ENCODE measurements around the gene ITGA2B. TPM values are rescaled to one million over a fixed set of nuclear protein-coding genes. Genes with fewer than 3 reads are reported as not detected.
A peak's percentile ranks its signal among the peaks of the same experiment; 100 is the strongest.
"Not testable (repeated sequence)": the region's sequence is repeated elsewhere in the genome, so short reads cannot be mapped to it uniquely, and the experiment has no call there.

ITGA2B gene
- total RNA-seq, 3 donors from 2014 or later (not counting 1 experiment from before 2014, with no cell fraction given): 8.8 to 32.9 (median 32.6) TPM

- WGBS (ENCODE audit: insufficient coverage): 100% methylated on average over 2 of the region's 2 CpGs
- Mint-ChIP-seq H3K9me3 (no peaks in the 10 kb centered on the region), H3K4me1 (peaks cover 4 to 16% of the 10 kb centered on the region in 2 donors), H3K27ac (no peak overlapping the region), H3K4me3 (no peak overlapping the region), H3K36me3 (peaks cover 4% of the 10 kb centered on the region), H3K27me3 (ENCODE audit: low read depth in 2 of 2) (no peaks in the 10 kb centered on the region)
- Histone ChIP-seq H3K4me1 (ENCODE audit: control insufficient read depth, insufficient read depth, low read length) (peaks cover 2% of the 10 kb centered on the region), H3K27ac (ENCODE audit: low read length) (no peak overlapping the region), H3K9me3 (ENCODE audit: control insufficient read depth, insufficient read depth, low read length) (no peaks in the 10 kb centered on the region), H3K36me3 (ENCODE audit: control insufficient read depth, insufficient read depth, low read length) (peaks cover 27% of the 10 kb centered on the region), H3K27me3 (ENCODE audit: control insufficient read depth, insufficient read depth, low read length) (no peaks in the 10 kb centered on the region), H3K4me3 (ENCODE audit: low read length) (no peak overlapping the region)
- no peak for ATAC-seq
- intact Hi-C loops (cut with micrococcal nuclease): no loop called here
- no peak for DNase-seq
- TF ChIP-seq, protein P1, sequence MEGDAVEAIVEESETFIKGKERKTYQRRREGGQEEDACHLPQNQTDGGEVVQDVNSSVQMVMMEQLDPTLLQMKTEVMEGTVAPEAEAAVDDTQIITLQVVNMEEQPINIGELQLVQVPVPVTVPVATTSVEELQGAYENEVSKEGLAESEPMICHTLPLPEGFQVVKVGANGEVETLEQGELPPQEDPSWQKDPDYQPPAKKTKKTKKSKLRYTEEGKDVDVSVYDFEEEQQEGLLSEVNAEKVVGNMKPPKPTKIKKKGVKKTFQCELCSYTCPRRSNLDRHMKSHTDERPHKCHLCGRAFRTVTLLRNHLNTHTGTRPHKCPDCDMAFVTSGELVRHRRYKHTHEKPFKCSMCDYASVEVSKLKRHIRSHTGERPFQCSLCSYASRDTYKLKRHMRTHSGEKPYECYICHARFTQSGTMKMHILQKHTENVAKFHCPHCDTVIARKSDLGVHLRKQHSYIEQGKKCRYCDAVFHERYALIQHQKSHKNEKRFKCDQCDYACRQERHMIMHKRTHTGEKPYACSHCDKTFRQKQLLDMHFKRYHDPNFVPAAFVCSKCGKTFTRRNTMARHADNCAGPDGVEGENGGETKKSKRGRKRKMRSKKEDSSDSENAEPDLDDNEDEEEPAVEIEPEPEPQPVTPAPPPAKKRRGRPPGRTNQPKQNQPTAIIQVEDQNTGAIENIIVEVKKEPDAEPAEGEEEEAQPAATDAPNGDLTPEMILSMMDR (IDR thresholded peaks at IDR 0.05): no peak
Observed at GRCh38 chr17:44394833-44395232, 5.4 kb upstream of the ITGA2B start.

DNA sequence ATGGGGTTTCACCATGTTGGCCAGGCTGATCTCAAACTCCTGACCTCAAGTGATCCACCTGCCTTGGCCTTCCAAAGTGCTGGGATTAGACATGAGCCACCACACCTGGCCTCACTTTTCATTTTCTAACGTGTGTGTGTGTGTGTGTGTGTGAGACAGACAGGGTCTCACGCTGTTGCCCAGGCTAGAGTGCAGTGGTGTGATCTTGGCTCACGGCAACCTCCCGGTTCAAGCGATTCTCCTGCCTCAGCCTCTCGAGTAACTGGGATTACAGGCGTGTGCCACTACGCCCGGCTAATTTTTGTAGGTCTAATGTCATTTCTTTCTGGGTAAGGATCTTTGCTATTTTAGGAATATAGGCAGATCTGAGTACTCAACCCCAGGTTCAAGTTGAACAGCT is 4.7 kb upstream of the ITGA2B start:
- WGBS (ENCODE audit: insufficient coverage): 98% methylated on average over 9 of the region's 9 CpGs
- H3K4me1 ChIP-seq (ENCODE audit: control insufficient read depth, insufficient read depth, low read length); intact Hi-C loops (cut with micrococcal nuclease); H3K27me3 ChIP-seq (ENCODE audit: control insufficient read depth, insufficient read depth, low read length); H3K4me3 ChIP-seq (ENCODE audit: low read length); H3K36me3 Mint-ChIP-seq; ATAC-seq; DNase-seq; H3K27ac Mint-ChIP-seq; H3K27me3 Mint-ChIP-seq (ENCODE audit: low read depth in 2 of 2); H3K9me3 ChIP-seq (ENCODE audit: control insufficient read depth, insufficient read depth, low read length); H3K9me3 Mint-ChIP-seq; H3K27ac ChIP-seq (ENCODE audit: low read length); H3K4me3 Mint-ChIP-seq: not testable (repeated sequence)
- H3K36me3 ChIP-seq (ENCODE audit: control insufficient read depth, insufficient read depth, low read length): peaks cover 20% of the 10 kb centered on the region
- H3K4me1 Mint-ChIP-seq: peaks cover 11 to 21% of the 10 kb centered on the region in 2 donors

GRCh38 chr17:44390250-44390870 is 911 bp upstream of the ITGA2B start:
- WGBS (ENCODE audit: insufficient coverage): 71% methylated on average over 10 of the region's 10 CpGs

DNA sequence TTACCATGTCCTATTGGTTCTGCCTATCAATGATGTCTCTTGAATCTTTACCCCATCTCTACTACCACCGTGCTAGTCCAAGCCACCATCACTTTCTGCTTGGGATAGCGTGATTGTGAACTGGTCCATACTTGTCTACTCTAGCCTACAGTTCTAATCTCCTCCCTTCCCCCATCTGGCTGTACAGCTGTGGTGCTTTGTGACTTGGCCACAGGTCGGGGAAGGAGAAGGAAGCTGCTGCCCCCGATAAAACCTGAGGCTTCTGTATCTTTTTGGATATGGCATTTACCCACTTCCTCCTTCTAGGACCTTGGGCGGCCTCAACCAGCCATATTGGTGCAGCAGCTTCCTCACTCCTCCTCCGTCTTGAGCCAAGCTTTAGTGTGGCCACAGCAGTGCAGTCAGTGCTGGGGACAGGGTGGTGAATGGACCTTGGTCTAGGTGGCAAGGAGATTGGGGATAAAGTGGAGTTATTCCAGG is 314 bp upstream of the ITGA2B start:
- Histone ChIP-seq H3K4me3 (ENCODE audit: low read length) (no peak overlapping the region), H3K36me3 (ENCODE audit: control insufficient read depth, insufficient read depth, low read length) (no peaks in the 10 kb centered on the region), H3K27ac (ENCODE audit: low read length) (no peak overlapping the region), H3K9me3 (ENCODE audit: control insufficient read depth, insufficient read depth, low read length) (no peaks in the 10 kb centered on the region), H3K4me1 (ENCODE audit: control insufficient read depth, insufficient read depth, low read length) (peaks cover 24% of the 10 kb centered on the region), H3K27me3 (ENCODE audit: control insufficient read depth, insufficient read depth, low read length) (peaks cover 6% of the 10 kb centered on the region)
- Mint-ChIP-seq H3K9me3 (no peaks in the 10 kb centered on the region), H3K36me3 (no peaks in the 10 kb centered on the region), H3K4me3 (no peak overlapping the region), H3K27me3 (ENCODE audit: low read depth in 2 of 2) (no peaks in the 10 kb centered on the region), H3K27ac (peak overlapping the region in 1 of 2 donors; percentile 41), H3K4me1 (peaks cover 21 to 34% of the 10 kb centered on the region in 2 donors)
- 11% methylated on average over 6 of the region's 6 CpGs for WGBS (ENCODE audit: insufficient coverage)
- DNase-seq: no peak
- intact Hi-C loops (cut with micrococcal nuclease): no loop called here
- ATAC-seq: peak in 1 of 3 donors; percentile 66
- TF ChIP-seq, protein P1 (IDR thresholded peaks at IDR 0.05): no peak

More at GRCh38 chr17:44390250-44390870, 911 bp upstream of the ITGA2B start:
- no peak overlapping the region for H3K27ac Mint-ChIP-seq
- intact Hi-C loops (cut with micrococcal nuclease): no loop called here
- DNase-seq (no peak), ATAC-seq (no peak)
- no peak overlapping the region for H3K27ac ChIP-seq (ENCODE audit: low read length)
- peaks cover 19% of the 10 kb centered on the region for H3K4me1 ChIP-seq (ENCODE audit: control insufficient read depth, insufficient read depth, low read length)
- no peaks in the 10 kb centered on the region for H3K9me3 ChIP-seq (ENCODE audit: control insufficient read depth, insufficient read depth, low read length)
- H3K4me3 Mint-ChIP-seq: no peak overlapping the region
- H3K4me3 ChIP-seq (ENCODE audit: low read length): no peak overlapping the region
- no peaks in the 10 kb centered on the region for H3K36me3 ChIP-seq (ENCODE audit: control insufficient read depth, insufficient read depth, low read length)
- H3K9me3 Mint-ChIP-seq: no peaks in the 10 kb centered on the region
- H3K27me3 ChIP-seq (ENCODE audit: control insufficient read depth, insufficient read depth, low read length): peaks cover 3% of the 10 kb centered on the region
- no peaks in the 10 kb centered on the region for H3K36me3 Mint-ChIP-seq
- TF ChIP-seq, protein P1 (IDR thresholded peaks at IDR 0.05): no peak
- H3K27me3 Mint-ChIP-seq (ENCODE audit: low read depth in 2 of 2): no peaks in the 10 kb centered on the region
- H3K4me1 Mint-ChIP-seq: peaks cover 21 to 33% of the 10 kb centered on the region in 2 donors

Data from natural killer cell (primary cell).